NCI-H2029 (cell line): ENCODE results near the gene ESRRA.

Experiments used
- DNase-seq: peaks from one replicate; lab custom pipeline; 2025; lab: John Stamatoyannopoulos, UW

Gene ESRRA

DNA sequence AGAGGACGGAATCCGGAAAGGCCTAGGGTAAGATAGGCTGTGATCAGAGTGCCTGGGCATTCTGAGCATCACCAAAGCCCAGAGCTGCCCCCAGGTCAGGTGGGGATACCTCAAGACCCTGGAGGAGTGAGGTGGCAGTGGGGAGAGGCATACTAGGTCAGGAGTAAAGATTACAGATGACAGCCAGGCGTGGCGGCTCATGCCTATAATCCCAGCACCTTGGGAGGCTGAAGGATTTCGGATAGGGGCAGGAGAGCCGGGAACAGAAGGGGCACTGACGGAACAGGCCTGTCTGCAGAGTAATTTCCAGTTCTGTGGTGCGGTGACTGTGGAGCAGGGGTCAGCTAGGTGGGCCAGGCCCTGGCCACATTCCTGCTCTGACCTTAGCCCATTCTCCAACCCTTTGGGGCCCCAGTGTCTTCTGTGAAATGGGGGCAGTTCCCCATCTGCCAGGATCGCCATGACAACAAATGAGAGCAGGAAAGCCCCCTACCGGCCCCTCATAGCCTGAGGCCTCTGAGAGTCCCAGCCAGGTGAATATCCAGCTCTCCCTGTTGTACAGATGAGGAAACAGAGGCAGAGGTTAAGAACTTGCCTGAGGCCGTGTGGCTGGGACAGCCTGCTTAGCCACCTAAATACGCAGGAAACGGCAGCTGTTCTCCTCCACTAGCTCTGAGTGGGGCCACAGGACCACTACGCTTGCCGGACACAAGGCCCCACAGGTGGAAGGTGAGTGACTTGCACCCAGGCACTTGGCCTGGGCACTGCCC is 30.1 kb upstream of the ESRRA start:
- no peak for DNase-seq

DNA sequence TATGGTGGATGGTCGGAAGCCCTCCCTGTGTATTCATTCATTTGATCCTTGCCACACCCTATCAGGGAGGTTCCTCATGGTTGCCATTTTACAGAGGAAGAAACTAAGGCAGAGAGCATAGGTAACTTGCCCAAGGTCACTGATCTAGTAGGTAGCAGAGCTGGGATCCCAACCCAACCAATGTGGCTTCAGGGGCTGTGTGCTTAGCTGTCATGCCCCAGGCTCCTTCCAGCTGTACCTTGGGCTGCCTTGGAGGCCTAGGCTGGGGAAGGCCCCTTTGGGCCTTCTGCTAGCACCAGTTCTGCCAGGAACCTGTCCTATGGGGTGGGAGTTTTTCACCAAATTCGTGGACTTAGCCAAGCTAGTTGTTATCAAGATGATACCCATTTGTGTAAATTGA is 29.5 kb upstream of the ESRRA start:
- DNase-seq, result no peak

DNA sequence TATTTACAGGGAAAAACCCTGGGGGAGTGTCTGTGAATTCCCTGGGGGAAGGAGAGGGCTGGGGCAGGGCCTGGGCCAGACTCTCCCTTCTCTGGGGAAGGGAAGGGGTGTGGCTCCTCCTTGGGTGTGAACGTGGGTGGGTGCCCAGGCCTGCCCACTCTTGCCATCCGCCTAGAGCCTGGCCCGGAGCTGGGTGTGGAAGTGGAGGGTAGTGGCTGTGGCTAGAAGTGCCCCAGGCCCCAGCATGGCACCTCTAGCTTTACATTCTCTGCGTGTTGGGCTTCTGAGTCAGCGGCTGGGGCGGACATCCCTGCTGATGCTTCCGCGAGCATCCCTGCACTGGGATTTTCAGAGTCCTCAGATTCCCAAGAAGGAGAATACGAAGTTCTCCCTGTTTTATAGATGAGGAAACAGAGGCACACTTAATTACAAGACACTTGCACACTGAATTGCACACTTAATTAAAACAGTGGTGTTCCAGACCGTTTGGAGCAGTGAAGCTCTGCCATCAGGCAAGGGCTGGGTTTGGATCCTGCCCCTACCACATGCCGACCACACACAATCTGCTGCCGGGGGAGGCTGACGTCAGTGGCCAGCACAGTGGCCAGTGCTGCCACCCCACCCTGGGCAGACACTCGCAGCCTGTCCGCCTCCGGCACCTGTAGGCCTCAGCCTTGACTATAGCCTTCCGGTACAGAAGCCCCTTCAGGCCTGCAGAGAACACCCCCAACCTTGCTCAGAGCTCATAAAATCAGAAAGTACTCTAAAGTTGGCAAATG is 28.5 kb upstream of the ESRRA start:
- DNase-seq, result no peak

DNA sequence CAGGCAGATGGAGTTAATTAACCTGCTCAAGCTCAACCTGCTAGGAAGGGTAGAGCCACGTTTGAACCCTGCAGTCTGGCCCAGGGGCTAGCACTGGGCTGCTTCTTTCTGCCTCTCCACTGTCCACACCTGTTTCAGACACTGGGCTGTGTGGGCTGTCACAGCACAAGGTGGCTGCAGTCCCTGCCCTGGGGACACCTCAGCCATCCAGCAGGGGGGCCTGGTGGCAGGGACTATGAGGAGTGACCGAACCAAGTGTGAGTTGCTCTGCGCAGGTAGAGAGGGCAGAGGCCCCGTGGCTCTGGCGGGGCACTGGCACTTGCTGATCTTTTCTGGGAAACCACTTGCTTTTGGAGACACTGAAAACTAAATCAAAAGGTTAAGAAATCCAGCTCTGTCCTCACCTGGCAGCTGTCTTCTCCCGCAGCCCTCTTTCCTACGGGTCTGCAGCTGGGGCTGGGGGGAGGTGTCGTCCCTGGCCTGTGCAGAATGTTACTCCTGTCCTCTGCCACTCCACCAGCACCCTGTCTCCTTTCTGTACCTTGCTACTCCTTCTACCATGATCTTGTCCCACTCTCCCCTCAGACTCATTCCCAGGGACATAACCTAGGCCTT is 26.6 kb upstream of the ESRRA start:
- no peak for DNase-seq

DNA sequence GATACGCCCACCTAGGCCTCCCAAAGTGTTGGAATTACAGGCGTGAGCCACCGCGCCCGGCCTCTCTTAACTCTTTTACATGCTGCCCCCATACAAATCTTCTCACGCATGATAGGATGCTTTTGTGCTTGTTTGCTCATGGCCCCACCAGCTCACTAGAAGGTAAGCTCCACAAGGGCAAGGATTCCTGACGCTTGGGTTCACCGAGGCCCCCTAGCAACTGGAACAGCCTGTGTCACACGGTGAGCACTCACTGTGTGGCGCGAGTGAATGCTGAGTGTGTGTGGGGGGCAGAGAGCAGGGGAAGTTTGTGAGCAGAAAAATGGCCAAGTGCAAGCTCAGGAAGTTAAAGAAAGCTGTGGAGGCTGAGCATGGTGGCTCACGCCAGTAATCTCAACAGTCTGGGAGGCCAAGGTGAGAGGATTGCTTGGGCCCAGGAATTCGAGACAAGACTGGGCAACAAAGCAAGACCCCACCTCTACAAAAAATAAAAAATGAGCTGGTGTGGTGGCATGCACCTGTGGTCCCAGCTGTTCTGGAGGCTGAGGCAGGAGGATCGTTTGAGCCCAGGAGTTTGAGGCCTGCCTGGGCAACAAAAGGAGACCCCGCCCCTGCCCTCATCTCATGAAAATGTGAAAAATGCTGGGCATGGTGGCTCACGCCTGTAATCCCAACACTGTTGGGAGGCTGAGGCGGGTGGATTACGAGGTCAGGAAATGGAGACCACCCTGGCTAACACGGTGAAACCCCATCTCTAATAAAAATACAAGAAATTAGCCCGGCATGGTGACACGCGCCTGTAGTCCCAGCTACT is 23.2 kb upstream of the ESRRA start:
- no peak for DNase-seq

DNA sequence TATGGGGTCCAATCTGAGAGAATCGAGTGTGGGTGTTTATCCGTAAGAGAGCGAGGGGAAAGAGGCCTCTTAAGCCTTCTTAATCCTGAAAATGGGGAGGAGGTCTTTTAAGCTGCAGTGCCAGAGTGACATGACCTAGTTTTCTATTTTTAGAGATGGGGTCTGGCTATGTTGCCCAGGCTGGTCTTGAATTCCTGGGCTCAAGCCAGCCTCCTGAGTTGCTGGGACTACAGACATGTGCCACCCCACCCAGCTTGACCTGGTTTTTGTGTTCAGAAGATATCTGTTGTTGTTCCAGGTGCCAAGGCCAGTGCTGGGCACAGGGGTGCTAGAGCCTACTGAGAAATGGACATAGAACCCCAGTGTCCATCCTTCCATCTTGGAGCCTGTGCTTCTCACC is 22.2 kb upstream of the ESRRA start:
- no peak for DNase-seq

DNA sequence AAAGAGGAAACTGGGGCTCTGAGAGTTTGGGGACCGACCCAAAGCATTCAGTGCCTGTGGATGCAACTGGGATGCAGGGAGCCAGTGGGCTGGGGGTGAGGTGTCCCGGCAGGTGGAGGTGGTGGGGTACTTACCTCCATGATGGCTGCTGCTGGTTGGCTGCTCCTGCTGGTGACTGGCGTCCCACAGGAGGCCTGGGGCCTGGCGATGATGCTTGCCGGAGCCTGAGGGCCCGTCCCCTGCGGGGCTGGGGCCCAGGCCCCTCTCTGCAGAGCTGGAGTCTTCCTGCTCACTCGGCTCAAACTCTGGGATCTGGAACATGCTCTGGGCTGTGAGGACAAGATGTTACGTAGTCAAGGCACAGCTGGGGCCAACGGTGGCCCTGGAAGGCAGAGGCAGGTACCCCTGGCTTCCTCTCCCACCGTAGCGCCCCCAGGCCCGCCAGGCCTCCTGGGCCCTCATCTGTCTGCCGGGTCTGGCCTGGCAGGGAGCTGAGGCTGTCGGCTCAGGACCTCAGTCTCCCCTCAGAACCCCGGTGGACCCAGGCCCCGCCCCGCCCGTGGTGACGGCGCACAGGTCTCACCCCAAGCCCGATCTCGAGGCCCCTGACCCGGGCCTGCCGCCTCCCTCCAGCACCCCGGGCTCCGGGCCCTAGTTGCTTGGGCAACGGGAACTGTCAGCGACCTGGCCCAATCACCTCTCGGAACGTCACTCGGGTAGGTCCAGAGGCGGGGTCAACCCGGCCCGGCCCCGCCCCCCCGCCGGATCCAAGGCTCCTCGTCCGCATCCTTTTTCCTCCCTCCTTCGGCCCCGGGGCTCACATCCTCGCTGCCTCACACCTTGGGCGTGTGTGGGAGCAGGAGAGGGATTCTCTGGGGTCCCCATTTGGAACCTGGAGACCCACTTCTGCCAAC is 21.0 kb upstream of the ESRRA start, which contains the start of gene BAD:
Gene BAD (minus strand): TSS at position 618 of the 914 bp plus-strand sequence. CDS start 297 bp downstream, at position 321.
- DNase-seq, result peak; percentile 90

DNA sequence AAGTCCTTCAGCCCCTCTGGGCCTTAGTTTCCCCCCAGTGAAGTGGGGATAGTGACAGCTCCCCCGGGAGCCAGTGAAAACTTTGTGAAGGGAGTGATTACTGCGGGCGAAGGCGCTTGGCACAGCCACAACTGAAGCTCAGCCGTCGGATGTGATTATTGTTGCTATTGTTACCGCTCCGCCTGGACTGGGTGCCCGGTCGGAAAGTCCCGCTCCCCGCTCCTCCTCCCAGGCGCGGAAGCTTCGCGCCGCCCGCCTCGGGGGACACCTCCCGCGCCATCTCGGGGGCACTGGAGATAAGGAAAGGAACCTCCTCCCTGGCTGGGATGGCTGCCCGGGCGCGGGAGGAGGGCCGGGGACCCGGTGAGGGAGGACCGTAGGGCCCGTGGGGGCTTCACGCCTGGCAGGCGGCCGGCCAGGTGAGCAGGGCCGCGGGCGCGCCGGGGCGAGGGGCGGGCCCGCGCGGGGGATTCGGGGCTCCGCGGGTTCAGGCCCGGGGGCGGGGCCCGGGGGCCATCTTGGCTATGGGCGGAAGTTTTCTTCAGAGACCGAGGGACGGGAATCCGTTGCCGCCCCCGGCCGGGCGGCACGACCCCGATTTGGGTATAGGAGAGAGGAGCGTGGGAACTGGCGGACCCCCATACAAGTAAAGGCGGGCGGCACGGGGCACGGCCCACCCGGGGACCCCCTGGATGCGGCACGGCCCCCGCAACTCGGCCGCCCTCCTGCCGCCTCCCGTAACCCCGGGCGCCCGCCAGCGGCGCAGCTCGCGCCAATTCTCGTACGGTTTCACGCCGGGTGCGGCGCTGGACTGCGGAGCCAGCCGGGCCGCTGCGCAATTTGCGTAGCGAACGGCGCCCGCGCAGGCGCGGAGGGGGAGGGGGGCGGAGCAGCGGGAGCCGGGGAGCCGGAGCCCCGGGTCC is 20.1 kb upstream of the ESRRA start, which contains the start of gene GPR137:
Gene GPR137 (plus strand): TSS at position 887 of the 923 bp plus-strand sequence. CDS start 677 bp downstream, outside the sequence.
- peak; percentile 74 for DNase-seq

DNA sequence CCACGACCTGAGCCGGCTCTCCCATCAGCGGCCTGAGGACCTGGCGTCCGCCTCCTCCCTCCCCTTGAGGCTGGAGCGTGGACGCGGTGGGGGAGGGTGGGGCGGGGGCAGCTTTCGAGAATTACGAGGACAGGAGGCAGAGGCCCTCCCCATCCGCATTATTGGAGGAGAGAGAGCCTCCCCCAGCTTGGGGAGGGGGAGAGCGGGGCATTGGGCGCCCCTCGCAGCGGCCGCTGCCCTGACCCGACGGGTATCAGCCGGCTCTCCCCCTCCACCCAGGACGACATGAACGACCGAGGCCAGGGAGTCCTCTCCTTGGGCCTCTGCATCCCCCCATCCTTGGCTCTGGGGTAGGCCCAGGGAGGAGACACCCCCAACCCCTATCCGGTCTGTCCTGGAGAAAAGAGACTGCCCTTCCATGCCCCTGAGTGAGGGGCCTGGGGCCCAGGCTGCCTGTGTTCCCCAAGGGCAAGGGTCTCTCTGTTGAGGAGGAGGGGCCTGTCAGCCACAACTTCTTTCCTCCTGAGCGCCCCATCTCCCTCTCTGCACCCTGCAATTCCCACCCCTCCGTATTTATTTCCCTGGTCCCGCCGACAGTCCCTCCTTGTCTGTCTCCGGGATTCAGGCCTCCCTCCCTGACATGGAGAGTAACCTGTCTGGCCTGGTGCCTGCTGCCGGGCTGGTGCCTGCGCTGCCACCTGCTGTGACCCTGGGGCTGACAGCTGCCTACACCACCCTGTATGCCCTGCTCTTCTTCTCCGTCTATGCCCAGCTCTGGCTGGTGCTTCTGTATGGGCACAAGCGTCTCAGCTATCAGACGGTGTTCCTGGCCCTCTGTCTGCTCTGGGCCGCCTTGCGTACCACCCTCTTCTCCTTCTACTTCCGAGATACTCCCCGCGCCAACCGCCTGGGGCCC is 19.2 kb upstream of the ESRRA start:
- DNase-seq, result peak; percentile 54

DNA sequence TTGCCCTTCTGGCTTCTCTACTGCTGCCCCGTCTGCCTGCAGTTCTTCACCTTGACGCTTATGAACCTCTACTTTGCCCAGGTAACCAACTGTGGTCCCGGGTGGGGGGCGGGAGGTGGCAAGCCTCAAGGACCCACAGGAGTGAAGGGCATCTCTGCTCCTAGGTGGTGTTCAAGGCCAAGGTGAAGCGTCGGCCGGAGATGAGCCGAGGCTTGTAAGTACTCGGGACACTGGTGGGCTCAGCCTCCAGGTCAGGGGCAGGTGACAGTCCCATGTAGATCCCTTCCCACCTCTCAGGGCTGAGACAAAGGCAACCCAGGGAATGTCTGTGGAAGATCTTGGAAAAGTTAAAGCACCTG is 18.5 kb upstream of the ESRRA start:
- DNase-seq, result no peak

DNA sequence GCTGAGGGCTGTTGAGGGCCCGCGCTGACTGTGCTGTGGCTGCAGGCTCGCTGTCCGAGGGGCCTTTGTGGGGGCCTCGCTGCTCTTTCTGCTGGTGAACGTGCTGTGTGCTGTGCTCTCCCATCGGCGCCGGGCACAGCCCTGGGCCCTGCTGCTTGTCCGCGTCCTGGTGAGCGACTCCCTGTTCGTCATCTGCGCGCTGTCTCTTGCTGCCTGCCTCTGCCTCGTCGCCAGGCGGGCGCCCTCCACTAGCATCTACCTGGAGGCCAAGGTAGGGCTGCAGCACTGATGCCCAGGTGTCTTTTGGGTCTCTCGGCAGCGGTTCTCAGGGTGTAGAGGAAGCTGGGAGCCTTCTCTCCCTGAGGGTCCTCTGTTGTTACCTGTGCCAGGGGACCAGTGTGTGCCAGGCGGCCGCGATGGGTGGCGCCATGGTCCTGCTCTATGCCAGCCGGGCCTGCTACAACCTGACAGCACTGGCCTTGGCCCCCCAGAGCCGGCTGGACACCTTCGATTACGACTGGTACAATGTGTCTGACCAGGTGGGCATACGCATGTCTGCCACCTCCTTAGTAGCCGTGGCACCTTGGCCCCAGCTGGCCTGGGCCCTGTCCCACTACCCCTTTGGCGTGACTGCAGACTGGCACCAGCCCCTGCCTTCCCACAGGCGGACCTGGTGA is 17.5 kb upstream of the ESRRA start:
- DNase-seq, result no peak

DNA sequence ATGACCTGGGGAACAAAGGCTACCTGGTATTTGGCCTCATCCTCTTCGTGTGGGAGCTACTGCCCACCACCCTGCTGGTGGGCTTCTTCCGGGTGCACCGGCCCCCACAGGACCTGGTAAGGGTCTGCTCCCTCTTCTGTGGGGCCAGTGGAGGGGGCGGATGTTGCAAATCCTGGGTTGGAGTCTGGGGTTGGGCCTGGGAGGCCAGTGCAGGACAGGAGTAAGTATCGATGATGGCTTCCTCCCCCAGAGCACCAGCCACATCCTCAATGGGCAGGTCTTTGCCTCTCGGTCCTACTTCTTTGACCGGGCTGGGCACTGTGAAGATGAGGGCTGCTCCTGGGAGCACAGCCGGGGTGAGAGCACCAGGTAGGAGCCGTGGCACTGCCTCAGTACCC is 17.0 kb upstream of the ESRRA start:
- no peak for DNase-seq

DNA sequence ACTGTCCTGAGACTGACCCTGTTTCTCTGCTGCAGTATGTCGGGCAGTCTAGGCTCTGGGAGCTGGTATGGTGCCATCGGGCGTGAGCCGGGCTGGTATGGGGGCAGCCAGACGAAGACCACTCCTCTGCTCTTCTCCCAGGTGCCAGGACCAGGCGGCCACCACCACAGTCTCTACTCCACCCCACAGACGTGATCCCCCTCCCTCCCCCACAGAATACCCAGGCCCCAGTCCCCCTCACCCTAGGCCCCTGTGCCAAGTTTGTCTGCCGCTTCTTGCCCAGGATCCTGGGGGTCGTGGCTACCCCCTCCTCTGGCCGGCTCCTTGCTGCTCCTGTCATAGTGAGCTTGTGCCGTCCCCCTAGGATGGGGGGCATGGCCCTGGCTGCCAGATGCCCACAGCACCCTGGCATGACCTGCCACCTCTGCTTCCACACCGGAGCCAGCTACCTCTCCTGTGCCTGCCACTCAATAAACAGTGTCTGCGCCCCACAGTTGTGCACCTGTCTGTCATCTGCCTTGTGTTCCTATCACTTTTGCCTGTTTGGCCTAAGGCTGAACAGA is 16.2 kb upstream of the ESRRA start:
- DNase-seq, result no peak

DNA sequence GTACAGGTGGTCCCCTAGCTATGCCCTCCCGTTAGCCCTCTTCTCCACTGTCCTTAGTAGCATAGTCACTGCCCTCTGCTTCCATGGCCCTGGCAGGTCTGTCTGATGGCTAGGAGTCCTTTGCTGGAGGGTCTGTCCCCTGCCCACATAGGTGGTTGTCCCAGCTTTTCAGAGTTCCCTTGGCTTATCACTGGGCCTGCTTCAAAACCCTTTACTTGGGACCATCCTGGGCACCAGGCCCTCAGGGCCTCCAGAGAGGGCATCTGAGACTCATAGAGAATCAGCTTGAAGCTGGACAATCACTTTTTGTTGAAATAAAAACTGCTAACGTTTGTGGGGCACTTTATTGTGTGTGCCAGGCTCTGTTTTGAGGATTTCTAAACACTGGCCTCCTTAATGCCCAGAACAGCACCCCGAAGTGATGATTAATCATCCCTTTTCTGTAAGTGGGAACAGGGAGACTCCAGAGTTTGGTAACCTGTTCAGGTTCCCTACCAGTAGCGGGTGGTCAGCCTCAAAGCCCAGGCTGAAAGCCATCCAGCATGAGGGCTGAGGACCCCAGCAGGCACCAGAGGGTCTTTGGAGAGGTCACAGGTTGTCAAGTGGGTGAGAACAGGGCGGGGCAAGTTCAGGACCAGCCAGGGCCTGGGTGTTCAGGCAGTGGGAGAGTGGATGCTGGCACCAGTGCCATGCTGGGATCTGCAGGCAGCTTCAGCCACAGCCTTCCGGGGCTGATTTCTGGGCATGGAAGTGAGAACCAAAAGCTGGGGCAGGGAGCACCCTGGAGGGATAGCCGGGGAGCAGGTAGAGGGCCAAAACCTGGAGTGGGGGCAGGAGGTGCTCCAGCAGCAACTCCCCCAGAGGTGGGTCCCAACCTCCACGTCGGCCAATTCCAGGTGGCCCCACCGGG is 14.7 kb upstream of the ESRRA start:
- DNase-seq, result no peak

DNA sequence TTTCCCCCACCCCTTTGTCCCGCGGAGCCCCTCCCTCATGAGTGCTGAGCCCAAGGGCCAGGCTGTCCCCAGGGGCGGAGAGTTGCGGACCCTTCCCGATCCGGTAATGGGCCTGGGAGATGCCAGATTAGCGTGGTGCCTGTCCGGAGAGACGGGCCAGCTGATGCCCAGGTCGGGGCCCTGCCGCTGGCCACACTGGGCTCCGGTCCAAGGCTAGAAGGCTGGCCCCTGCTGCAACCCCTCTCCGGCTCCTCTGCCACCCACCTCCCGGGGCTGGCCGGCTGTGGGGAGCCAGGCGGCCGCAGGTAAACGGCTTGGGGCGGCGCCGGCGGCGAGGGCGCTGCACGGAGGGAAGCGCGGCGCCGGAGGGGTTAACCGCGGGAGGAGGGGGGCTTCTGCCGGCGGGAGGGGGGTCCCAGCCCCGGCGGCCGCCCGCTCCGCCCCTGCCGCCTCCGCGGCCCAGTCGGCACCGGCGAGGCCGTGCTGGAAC is 14.0 kb upstream of the ESRRA start, which contains the start of gene KCNK4:
Gene KCNK4 (plus strand): TSS at position 41 of the 490 bp plus-strand sequence. CDS start 1,717 bp downstream, outside the sequence.
- no peak for DNase-seq

DNA sequence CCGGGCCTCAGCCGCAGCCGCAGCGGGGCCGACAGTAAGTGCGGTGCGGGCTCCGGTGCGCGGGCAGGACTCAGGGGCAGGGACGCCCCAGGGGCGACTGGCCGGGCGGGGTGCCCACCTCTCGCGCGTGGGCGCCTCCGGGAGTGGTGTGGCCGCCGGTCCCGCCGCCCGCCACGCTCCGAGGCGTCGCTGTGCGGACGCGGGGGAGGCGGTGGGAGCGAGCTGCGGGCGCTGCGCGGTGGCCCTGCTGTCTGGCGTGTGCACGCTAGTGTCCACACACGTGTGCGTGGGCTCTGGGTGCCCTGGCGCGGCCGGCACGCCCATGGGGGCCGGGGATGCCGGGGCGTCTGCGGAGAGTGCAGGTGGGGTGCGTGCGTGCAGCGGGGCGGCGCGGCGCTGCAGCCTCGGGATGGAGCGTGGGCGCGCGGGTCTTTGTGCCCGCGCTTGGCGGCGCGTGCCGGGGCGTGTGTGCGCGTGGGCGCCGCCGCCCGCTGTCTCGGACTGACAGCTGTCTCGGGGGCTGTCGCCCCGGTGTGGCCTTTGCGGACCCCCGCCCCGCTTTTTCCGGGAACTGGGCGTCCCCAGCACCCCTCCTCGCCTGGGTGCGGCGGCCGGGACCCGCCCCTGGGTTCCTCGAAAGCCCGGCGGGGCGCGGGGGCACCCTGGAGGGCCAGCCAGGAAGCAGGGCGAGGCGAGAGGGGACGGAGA is 13.4 kb upstream of the ESRRA start:
- no peak for DNase-seq
